ENCODE measurements around the gene FUOM. TPM values are rescaled to one million over a fixed set of nuclear protein-coding genes. Genes with fewer than 3 reads are reported as not detected.

Gene FUOM
- polyA plus RNA-seq, 1 of the 3 experiments (the other 2 are of a cell fraction): 32.5 TPM

GRCh38 chr10:133385214-133385613 lies 27.4 kb upstream of the FUOM start:
- no peaks in the 10 kb centered on the region for H3F3A ChIP-seq (replicated peaks; ENCODE audit: insufficient read depth)
- H3K79me2 ChIP-seq (ENCODE audit: insufficient read depth): no peaks in the 10 kb centered on the region
- H3K9ac ChIP-seq: no peak overlapping the region
- H3K4me1 ChIP-seq (ENCODE audit: control insufficient read depth in 1 of 2, insufficient read depth in 2 of 2, low read depth in 1 of 2, low read length in 1 of 2): peaks cover 0 to 1% of the 10 kb centered on the region in 2 experiments; a peak in 1 of 4 replicates
- no peak for DNase-seq
- no peak overlapping the region for H3K27ac ChIP-seq (ENCODE audit: low read depth in 2 of 2, low read length in 1 of 2)
- 100% methylated on average over 2 of the region's 2 CpGs for WGBS (ENCODE audit: low lambda C conversion rate)
- no peaks in the 10 kb centered on the region for H4K20me1 ChIP-seq (ENCODE audit: insufficient read depth)
- no peak overlapping the region for H2AFZ ChIP-seq (ENCODE audit: low read depth)
- ChIA-PET CTCF (no interaction called here), POLR2A (no interaction called here)
- no peaks in the 10 kb centered on the region for H3K9me2 ChIP-seq
- TF ChIP-seq TEAD4 (IDR thresholded peaks at IDR 0.05; ENCODE audit: borderline replicate concordance, insufficient read depth) (no peak), NFIC (IDR thresholded peaks at IDR 0.05; ENCODE audit: borderline replicate concordance) (no peak), GATA2 (CRISPR knock-in tag; IDR thresholded peaks at IDR 0.05) (no peak), EP300 (IDR thresholded peaks at IDR 0.05; ENCODE audit: borderline replicate concordance in 1 of 2, low read depth in 1 of 2, low read length in 1 of 2) (no peak), NRF1 (IDR thresholded peaks at IDR 0.05; ENCODE audit: low read depth, low read length) (no peak), ZBTB33 (IDR thresholded peaks at IDR 0.05; ENCODE audit: borderline replicate concordance, low read depth) (no peak), RCOR1 (IDR thresholded peaks at IDR 0.05; ENCODE audit: low read length) (no peak), USF1 (IDR thresholded peaks at IDR 0.05; ENCODE audit: borderline replicate concordance, low read depth) (no peak)
- TF ChIP-seq, protein P1, sequence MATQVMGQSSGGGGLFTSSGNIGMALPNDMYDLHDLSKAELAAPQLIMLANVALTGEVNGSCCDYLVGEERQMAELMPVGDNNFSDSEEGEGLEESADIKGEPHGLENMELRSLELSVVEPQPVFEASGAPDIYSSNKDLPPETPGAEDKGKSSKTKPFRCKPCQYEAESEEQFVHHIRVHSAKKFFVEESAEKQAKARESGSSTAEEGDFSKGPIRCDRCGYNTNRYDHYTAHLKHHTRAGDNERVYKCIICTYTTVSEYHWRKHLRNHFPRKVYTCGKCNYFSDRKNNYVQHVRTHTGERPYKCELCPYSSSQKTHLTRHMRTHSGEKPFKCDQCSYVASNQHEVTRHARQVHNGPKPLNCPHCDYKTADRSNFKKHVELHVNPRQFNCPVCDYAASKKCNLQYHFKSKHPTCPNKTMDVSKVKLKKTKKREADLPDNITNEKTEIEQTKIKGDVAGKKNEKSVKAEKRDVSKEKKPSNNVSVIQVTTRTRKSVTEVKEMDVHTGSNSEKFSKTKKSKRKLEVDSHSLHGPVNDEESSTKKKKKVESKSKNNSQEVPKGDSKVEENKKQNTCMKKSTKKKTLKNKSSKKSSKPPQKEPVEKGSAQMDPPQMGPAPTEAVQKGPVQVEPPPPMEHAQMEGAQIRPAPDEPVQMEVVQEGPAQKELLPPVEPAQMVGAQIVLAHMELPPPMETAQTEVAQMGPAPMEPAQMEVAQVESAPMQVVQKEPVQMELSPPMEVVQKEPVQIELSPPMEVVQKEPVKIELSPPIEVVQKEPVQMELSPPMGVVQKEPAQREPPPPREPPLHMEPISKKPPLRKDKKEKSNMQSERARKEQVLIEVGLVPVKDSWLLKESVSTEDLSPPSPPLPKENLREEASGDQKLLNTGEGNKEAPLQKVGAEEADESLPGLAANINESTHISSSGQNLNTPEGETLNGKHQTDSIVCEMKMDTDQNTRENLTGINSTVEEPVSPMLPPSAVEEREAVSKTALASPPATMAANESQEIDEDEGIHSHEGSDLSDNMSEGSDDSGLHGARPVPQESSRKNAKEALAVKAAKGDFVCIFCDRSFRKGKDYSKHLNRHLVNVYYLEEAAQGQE (IDR thresholded peaks at IDR 0.05; ENCODE audit: low read depth, low read length): no peak
- H3K27me3 ChIP-seq (ENCODE audit: insufficient read depth): no peaks in the 10 kb centered on the region
- no peaks in the 10 kb centered on the region for H3K9me3 ChIP-seq
- H3K4me2 ChIP-seq: no peak overlapping the region
- peaks cover 0 to 3% of the 10 kb centered on the region in 2 experiments for H3K36me3 ChIP-seq (replicated peaks in 1 of 2; ENCODE audit: control insufficient read depth in 1 of 2, insufficient read depth in 2 of 2, low read length in 1 of 2)
- no peak overlapping the region for H3K4me3 ChIP-seq (ENCODE audit: low read depth in 2 of 2, low read length in 1 of 2)

DNA sequence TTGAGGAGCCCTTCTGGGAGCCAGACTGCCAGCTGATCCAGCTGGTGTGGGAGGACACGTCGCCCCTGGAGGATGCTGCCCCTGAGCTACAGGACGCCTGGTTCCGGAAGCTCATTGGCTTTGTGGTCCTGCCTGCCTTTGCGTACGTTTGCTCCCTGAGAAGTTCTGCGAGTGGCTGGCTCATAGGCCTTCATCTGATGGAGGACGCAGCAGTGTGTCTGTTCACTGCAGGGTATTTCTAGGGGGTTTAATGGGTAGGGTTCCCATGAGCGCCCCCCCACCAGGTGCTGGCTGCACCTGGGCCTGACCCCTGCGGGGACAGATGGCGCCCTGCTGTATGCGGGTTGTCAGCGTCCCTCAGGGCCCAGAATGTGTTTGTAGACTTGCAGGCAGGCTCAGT lies 26.3 kb upstream of the FUOM start:
- Histone ChIP-seq H3K9ac (no peak overlapping the region), H3K4me3 (ENCODE audit: low read depth in 2 of 2, low read length in 1 of 2) (no peak overlapping the region), H3K36me3 (replicated peaks in 1 of 2; ENCODE audit: control insufficient read depth in 1 of 2, insufficient read depth in 2 of 2, low read length in 1 of 2) (peaks cover 0 to 3% of the 10 kb centered on the region in 2 experiments), H3K4me1 (ENCODE audit: control insufficient read depth in 1 of 2, insufficient read depth in 2 of 2, low read depth in 1 of 2, low read length in 1 of 2) (peaks cover 0 to 9% of the 10 kb centered on the region in 2 experiments; a peak in 1 of 4 replicates), H3K9me3 (no peaks in the 10 kb centered on the region), H3K27me3 (ENCODE audit: insufficient read depth) (no peaks in the 10 kb centered on the region), H2AFZ (ENCODE audit: low read depth) (no peak overlapping the region), H3F3A (replicated peaks; ENCODE audit: insufficient read depth) (no peaks in the 10 kb centered on the region), H3K27ac (ENCODE audit: low read depth in 2 of 2, low read length in 1 of 2) (no peak overlapping the region), H3K9me2 (no peaks in the 10 kb centered on the region), H3K79me2 (ENCODE audit: insufficient read depth) (no peaks in the 10 kb centered on the region), H4K20me1 (ENCODE audit: insufficient read depth) (no peaks in the 10 kb centered on the region), H3K4me2 (no peak overlapping the region)
- WGBS (ENCODE audit: low lambda C conversion rate): 96% methylated on average over 7 of the region's 13 CpGs
- DNase-seq: no peak
- ChIA-PET POLR2A (no interaction called here), CTCF (interaction anchor here (1.3 kb wide), 1 partner anchor 54 kb away, joined by 4 read pairs; no protein-coding TSS in a partner anchor)
- TF ChIP-seq EP300 (IDR thresholded peaks at IDR 0.05; ENCODE audit: borderline replicate concordance in 1 of 2, low read depth in 1 of 2, low read length in 1 of 2) (no peak), YY1 (IDR thresholded peaks at IDR 0.05; ENCODE audit: low read depth) (no peak), RCOR1 (IDR thresholded peaks at IDR 0.05; ENCODE audit: low read length) (no peak), FOXM1 (IDR thresholded peaks at IDR 0.05; ENCODE audit: low read depth) (no peak), MEF2A (IDR thresholded peaks at IDR 0.05; ENCODE audit: borderline replicate concordance, low read depth) (no peak), ZBTB33 (IDR thresholded peaks at IDR 0.05; ENCODE audit: borderline replicate concordance, low read depth) (no peak), TEAD4 (IDR thresholded peaks at IDR 0.05; ENCODE audit: borderline replicate concordance, insufficient read depth) (no peak), RAD21 (IDR thresholded peaks at IDR 0.05; ENCODE audit: low read length) (no peak)
- TF ChIP-seq, protein P1 (IDR thresholded peaks at IDR 0.05; ENCODE audit: low read depth, low read length): no peak

All from SK-N-SH (cell line).